Karpas-422 (cell line): ENCODE measurements around the gene EPOP. TPM values are rescaled to one million over a fixed set of nuclear protein-coding genes. Genes with fewer than 3 reads are reported as not detected.
"Not testable (repeated sequence)": the region's sequence is repeated elsewhere in the genome, so short reads cannot be mapped to it uniquely, and the experiment has no call there.

ENCODE experiments used
- DNase-seq: peaks from one replicate; pipeline ENCODE4 v3.0.0-alpha.2; 2015
- H2AFZ ChIP-seq: fragments of 200-600 bp; sonication (generic); 2 replicates; pipeline ENCODE4 v1.6.1; 2014; ENCODE audit warnings: antibody characterized with exemption, low read length, mixed read lengths
- H3K27ac ChIP-seq: fragments of 200-600 bp; sonication (generic); 2 replicates; pipeline ENCODE4 v1.5.1; 2014; ENCODE audit warnings: mild to moderate bottlenecking, low read length, moderate library complexity
- H3K27me3 ChIP-seq: fragments of 200-600 bp; sonication (generic); 2 replicates; pipeline ENCODE4 v1.6.1; 2014; ENCODE audit warnings: low read length, mixed read lengths
- H3K36me3 ChIP-seq: fragments of 200-600 bp; sonication (generic); 2 replicates; pipeline ENCODE4 v1.6.1; 2014; ENCODE audit warnings: low read length, mixed read lengths; ENCODE audit not compliant: insufficient read depth
- H3K4me1 ChIP-seq: fragments of 200-600 bp; sonication (generic); 2 replicates; pipeline ENCODE4 v1.6.1; 2014; ENCODE audit warnings: mild to moderate bottlenecking, low read length, mixed read lengths
- H3K4me2 ChIP-seq: fragments of 200-600 bp; sonication (generic); 2 replicates; pipeline ENCODE4 v1.6.1; 2014; ENCODE audit warnings: low read length, low read depth, mild to moderate bottlenecking; ENCODE audit not compliant: poor library complexity, severe bottlenecking
- H3K4me3 ChIP-seq: fragments of 200-600 bp; sonication (generic); 2 replicates; pipeline ENCODE4 v1.5.1; 2014; ENCODE audit warnings: mild to moderate bottlenecking, antibody characterized with exemption, low read length, mixed read lengths
- H3K79me2 ChIP-seq: fragments of 200-600 bp; sonication (generic); 2 replicates; pipeline ENCODE4 v1.6.1; 2014; ENCODE audit warnings: mild to moderate bottlenecking, low read length, mixed read lengths
- H3K9ac ChIP-seq: fragments of 200-600 bp; sonication (generic); 2 replicates; pipeline ENCODE4 v1.6.0; 2014; ENCODE audit warnings: low read length
- H3K9me2 ChIP-seq: fragments of 200-600 bp; sonication (generic), shearing (Covaris generic); replicated peaks from 2 replicates; pipeline ENCODE4 v1.6.0; 2014; ENCODE audit warnings: mild to moderate bottlenecking, low read length, moderate library complexity; ENCODE audit not compliant: insufficient read depth
- H3K9me3 ChIP-seq: fragments of 300-700, 200-600 bp; sonication (generic); 2 replicates; pipeline ENCODE4 v1.6.1; 2014; ENCODE audit warnings: low read length, mixed read lengths
- H4K20me1 ChIP-seq: fragments of 200-600 bp; sonication (generic); 2 replicates; pipeline ENCODE4 v1.6.1; 2014; ENCODE audit warnings: mild to moderate bottlenecking, antibody characterized with exemption, low read length, low read depth; ENCODE audit not compliant: insufficient read depth
- total RNA-seq: library from RNA; depleted of rRNA; stranded (reverse); fragments of >200 nt; shearing (Covaris generic); gene quantifications from 2 replicates; pipeline ENCODE4 v1.2.3, GENCODE V29; 2014; ENCODE audit warnings: low replicate concordance

The EPOP gene
- total RNA-seq, 1 experiment from 2014 or later = 7.6 TPM

- Histone ChIP-seq H3K4me1 (peaks cover 25% of the 10 kb centered on the region), H4K20me1 (no peaks in the 10 kb centered on the region), H3K27ac (no peak overlapping the region), H3K79me2 (no peaks in the 10 kb centered on the region), H3K27me3 (no peaks in the 10 kb centered on the region), H3K9me3 (no peaks in the 10 kb centered on the region), H3K9me2 (no peaks in the 10 kb centered on the region), H3K36me3 (no peaks in the 10 kb centered on the region), H3K4me2 (no peak overlapping the region), H3K9ac (no peak overlapping the region), H2AFZ (no peak overlapping the region), H3K4me3 (no peak overlapping the region)
- DNase-seq = peak; percentile 29
These were observed 20.1 kb downstream of the EPOP start for GRCh38 chr17:38654411-38655398.

GRCh38 chr17:38653679-38654078 lies 21.1 kb downstream of the EPOP start:
- no peaks in the 10 kb centered on the region for H4K20me1 ChIP-seq
- no peaks in the 10 kb centered on the region for H3K36me3 ChIP-seq
- H3K79me2 ChIP-seq = no peaks in the 10 kb centered on the region
- DNase-seq = no peak
- no peak overlapping the region for H2AFZ ChIP-seq
- H3K27ac ChIP-seq = no peak overlapping the region
- no peaks in the 10 kb centered on the region for H3K27me3 ChIP-seq
- H3K4me1 ChIP-seq = peaks cover 23% of the 10 kb centered on the region
- no peaks in the 10 kb centered on the region for H3K9me2 ChIP-seq
- H3K9ac ChIP-seq = no peak overlapping the region
- no peak overlapping the region for H3K4me3 ChIP-seq
- no peaks in the 10 kb centered on the region for H3K9me3 ChIP-seq
- H3K4me2 ChIP-seq = no peak overlapping the region

GRCh38 chr17:38653230-38653629 lies 21.5 kb downstream of the EPOP start:
- peaks cover 21% of the 10 kb centered on the region for H3K4me1 ChIP-seq
- no peak overlapping the region for H3K4me3 ChIP-seq
- no peaks in the 10 kb centered on the region for H3K36me3 ChIP-seq
- no peaks in the 10 kb centered on the region for H3K9me3 ChIP-seq
- no peaks in the 10 kb centered on the region for H3K27me3 ChIP-seq
- DNase-seq = no peak
- H2AFZ ChIP-seq = no peak overlapping the region
- no peak overlapping the region for H3K4me2 ChIP-seq
- H3K27ac ChIP-seq = no peak overlapping the region
- no peaks in the 10 kb centered on the region for H4K20me1 ChIP-seq
- H3K9me2 ChIP-seq = no peaks in the 10 kb centered on the region
- no peak overlapping the region for H3K9ac ChIP-seq
- no peaks in the 10 kb centered on the region for H3K79me2 ChIP-seq

GRCh38 chr17:38650653-38651173 lies 24.0 kb downstream of the EPOP start:
- H3K4me3 ChIP-seq, H3K79me2 ChIP-seq, H3K36me3 ChIP-seq, H3K4me2 ChIP-seq, DNase-seq, H2AFZ ChIP-seq, H3K9me2 ChIP-seq, H3K9ac ChIP-seq, H3K27me3 ChIP-seq, H3K27ac ChIP-seq, H3K9me3 ChIP-seq, H3K4me1 ChIP-seq, H4K20me1 ChIP-seq: not testable (repeated sequence)

GRCh38 chr17:38637951-38638350 lies 36.8 kb downstream of the EPOP start:
- Histone ChIP-seq H3K36me3 (no peaks in the 10 kb centered on the region), H3K4me1 (no peaks in the 10 kb centered on the region), H3K9me3 (no peaks in the 10 kb centered on the region), H3K9ac (no peak overlapping the region), H3K27me3 (no peaks in the 10 kb centered on the region), H3K4me2 (no peak overlapping the region), H3K79me2 (no peaks in the 10 kb centered on the region), H3K27ac (no peak overlapping the region), H3K9me2 (no peaks in the 10 kb centered on the region), H3K4me3 (no peak overlapping the region), H4K20me1 (no peaks in the 10 kb centered on the region), H2AFZ (no peak overlapping the region)
- DNase-seq = no peak

GRCh38 chr17:38636054-38636453 lies 38.7 kb downstream of the EPOP start:
- H3K9me3 ChIP-seq = no peaks in the 10 kb centered on the region
- no peak for DNase-seq
- H3K79me2 ChIP-seq = no peaks in the 10 kb centered on the region
- no peak overlapping the region for H3K9ac ChIP-seq
- no peaks in the 10 kb centered on the region for H3K36me3 ChIP-seq
- H3K27ac ChIP-seq = no peak overlapping the region
- H3K4me3 ChIP-seq = no peak overlapping the region
- no peaks in the 10 kb centered on the region for H3K4me1 ChIP-seq
- H3K9me2 ChIP-seq = no peaks in the 10 kb centered on the region
- H3K27me3 ChIP-seq = no peaks in the 10 kb centered on the region
- H2AFZ ChIP-seq = no peak overlapping the region
- no peak overlapping the region for H3K4me2 ChIP-seq
- no peaks in the 10 kb centered on the region for H4K20me1 ChIP-seq

- H3K9me2 ChIP-seq = no peaks in the 10 kb centered on the region
- no peak for DNase-seq
- no peaks in the 10 kb centered on the region for H3K9me3 ChIP-seq
- no peak overlapping the region for H3K4me2 ChIP-seq
- H3K36me3 ChIP-seq = no peaks in the 10 kb centered on the region
- no peaks in the 10 kb centered on the region for H3K4me1 ChIP-seq
- no peak overlapping the region for H3K4me3 ChIP-seq
- no peaks in the 10 kb centered on the region for H3K79me2 ChIP-seq
- no peak overlapping the region for H2AFZ ChIP-seq
- H3K27ac ChIP-seq = no peak overlapping the region
- no peak overlapping the region for H3K9ac ChIP-seq
- no peaks in the 10 kb centered on the region for H4K20me1 ChIP-seq
- H3K27me3 ChIP-seq = no peaks in the 10 kb centered on the region
These were observed 42.4 kb downstream of the EPOP start for GRCh38 chr17:38632334-38632733.

- H3K36me3 ChIP-seq = no peaks in the 10 kb centered on the region
- H4K20me1 ChIP-seq = no peaks in the 10 kb centered on the region
- no peaks in the 10 kb centered on the region for H3K9me2 ChIP-seq
- DNase-seq = peak; percentile 67
- H3K27me3 ChIP-seq = no peaks in the 10 kb centered on the region
- no peak overlapping the region for H3K27ac ChIP-seq
- no peak overlapping the region for H2AFZ ChIP-seq
- no peak overlapping the region for H3K4me3 ChIP-seq
- no peak overlapping the region for H3K9ac ChIP-seq
- H3K4me1 ChIP-seq = peaks cover 5% of the 10 kb centered on the region; the same call in 1 of the 2 replicates
- H3K4me2 ChIP-seq = no peak overlapping the region
- H3K9me3 ChIP-seq = no peaks in the 10 kb centered on the region
- H3K79me2 ChIP-seq = no peaks in the 10 kb centered on the region
These were observed 46.3 kb downstream of the EPOP start for GRCh38 chr17:38628441-38628840.
